K562 (cell line): ENCODE measurements around the gene CD47. TPM values are rescaled to one million over a fixed set of nuclear protein-coding genes. Genes with fewer than 3 reads are reported as not detected.

ENCODE experiments used
- ATAC-seq: fragments of 200-7000 bp; cut with Tn5 transposase; 3 replicates; pipeline ENCODE4 v1.9.1; 2020; ENCODE audit warnings: moderate library complexity
- BruUV-seq: library from RNA; stranded (reverse); fragments of 400-500 nt; replicated peaks from 2 replicates; lab custom pipeline; 2021; lab: Mats Ljungman, UMichigan
- CTCF ChIA-PET: fragments of 300-600 bp; formaldehyde crosslinking; extraction: SDS; loops from one replicate; lab custom pipeline; 2021; ENCODE audit warnings: low intra/inter-chr PET ratio; lab: Yijun Ruan, JAX
- POLR2A ChIA-PET: fragments of 300-600, 350-650 bp; sonication (Branson Sonifier 250); formaldehyde crosslinking; extraction: SDS; loops from one replicate; lab custom pipeline; 2021; ENCODE audit warnings: antibody characterized with exemption, inconsistent platforms; lab: Yijun Ruan, JAX
- DNase-seq, 4 experiments: peaks; one replicate each; pipeline versions ENCODE4 v3.0.0 to v3.0.0-alpha.2; 2011 to 2018; ENCODE audit warnings: low spot score in 3 of 4, mixed read lengths in 3 of 4; ENCODE audit errors: extremely low read depth in 1 of 4
- FAIRE-seq: peaks from 2 replicates; lab custom pipeline; 2011; peaks lifted over from hg19 to GRCh38; lab: Jason Lieb, UNC
- H2AFZ ChIP-seq: 2 replicates; pipeline ENCODE4 v1.6.0; 2011; ENCODE audit warnings: low read depth, low read length, control low read depth, inconsistent platforms
- H3K27ac ChIP-seq: fragments of 200-600 bp; 3 replicates; pipeline ENCODE4 v1.8.0; 2011; ENCODE audit warnings: low read depth, mild to moderate bottlenecking, control low read depth, inconsistent platforms, low read length, moderate library complexity, mixed read lengths; ENCODE audit errors: extremely low read depth
- H3K27me3 ChIP-seq, 2 experiments: fragments of 300-600 bp in 1 of 2; 2 replicates in 1 of 2; 3 replicates in 1 of 2; pipeline versions ENCODE4 v1.6.0 to v1.8.0; 2011; ENCODE audit warnings: inconsistent platforms in 2 of 2, low read length in 2 of 2, mild to moderate bottlenecking in 1 of 2, mixed read lengths in 1 of 2, moderate library complexity in 1 of 2; ENCODE audit not compliant: control insufficient read depth in 2 of 2, insufficient read depth in 2 of 2
- H3K36me3 ChIP-seq: fragments of 300-600 bp; 3 replicates; pipeline ENCODE4 v1.8.0; 2011; ENCODE audit warnings: mild to moderate bottlenecking, low read length, inconsistent platforms; ENCODE audit not compliant: control insufficient read depth, insufficient read depth
- H3K4me1 ChIP-seq, 2 experiments: fragments of 200-600 bp in 1 of 2; replicated peaks in 1 of 2; 2 replicates in 1 of 2; 3 replicates in 1 of 2; pipeline versions ENCODE4 v1.5.1 to v1.8.0; 2011; ENCODE audit warnings: inconsistent platforms in 2 of 2, low read length in 2 of 2, mild to moderate bottlenecking in 1 of 2, mixed read lengths in 1 of 2, moderate library complexity in 1 of 2; ENCODE audit not compliant: control insufficient read depth in 2 of 2, insufficient read depth in 2 of 2
- H3K4me2 ChIP-seq: 2 replicates; pipeline ENCODE4 v1.6.1; 2011; ENCODE audit warnings: low read length, control low read depth, inconsistent platforms, mixed read lengths; ENCODE audit not compliant: insufficient read depth
- H3K4me3 ChIP-seq: fragments of 200-600 bp; sonication (generic), shearing (Covaris generic); 2 replicates; pipeline ENCODE4 v1.5.1; 2016; ENCODE audit warnings: control low read depth, inconsistent platforms
- H3K79me2 ChIP-seq: fragments of 200-600 bp; 3 replicates; pipeline ENCODE4 v1.8.0; 2011; ENCODE audit warnings: low read length, inconsistent platforms; ENCODE audit not compliant: control insufficient read depth, insufficient read depth
- H3K9ac ChIP-seq, 2 experiments: 2 replicates each; pipeline versions ENCODE4 v1.6.0 to v1.6.1; 2011; ENCODE audit warnings: low read depth in 2 of 2, low read length in 2 of 2, control low read depth in 1 of 2, inconsistent platforms in 1 of 2, mild to moderate bottlenecking in 1 of 2, mixed read lengths in 1 of 2; ENCODE audit not compliant: insufficient read depth in 1 of 2
- H3K9me1 ChIP-seq: one replicate; pipeline ENCODE4 v1.6.0; 2011; ENCODE audit warnings: inconsistent platforms, mild to moderate bottlenecking, low read length, moderate library complexity; ENCODE audit not compliant: control insufficient read depth, insufficient read depth
- H3K9me3 ChIP-seq: replicated peaks from 2 replicates; pipeline ENCODE4 v1.5.1; 2011; ENCODE audit warnings: low read depth, low read length, inconsistent platforms; ENCODE audit not compliant: control insufficient read depth, insufficient read depth
- H4K20me1 ChIP-seq: replicated peaks from 2 replicates; pipeline ENCODE4 v1.6.1; 2011; ENCODE audit warnings: low read length, inconsistent platforms, mixed read lengths; ENCODE audit not compliant: control insufficient read depth, insufficient read depth
- BDP1 ChIP-seq: IDR thresholded peaks from 3 replicates; pipeline ENCODE4 v1.6.1; 2011; ENCODE audit not compliant: insufficient read length, insufficient read depth
- CBFB ChIP-seq: sonication (generic); formaldehyde crosslinking; IDR thresholded peaks from 2 replicates; pipeline ENCODE4 v1.4.0; 2020; ENCODE audit warnings: mild to moderate bottlenecking, missing genetic modification reagents
- KHSRP ChIP-seq: fragments of 450-650 bp; IDR thresholded peaks from 2 replicates; pipeline ENCODE4 v1.6.1; 2017
- PTRF ChIP-seq: fragments of 450-650 bp; IDR thresholded peaks from 2 replicates; pipeline ENCODE4 v1.6.1; 2016; ENCODE audit warnings: mild to moderate bottlenecking, missing genetic modification characterization, missing compliant biosample characterization
- SMAD2 ChIP-seq: fragments of 150-350 bp; IDR thresholded peaks from 2 replicates; pipeline ENCODE4 v1.6.1; 2014; ENCODE audit warnings: low read depth, mild to moderate bottlenecking, low read length
- SMARCA4 ChIP-seq: fragments of 450-650 bp; IDR thresholded peaks from 2 replicates; pipeline ENCODE4 v1.6.1; 2016
- YBX1 ChIP-seq: fragments of 450-650 bp; IDR thresholded peaks from 2 replicates; pipeline ENCODE4 v1.7.1; 2016; ENCODE audit warnings: mild to moderate bottlenecking
- ZNF184 ChIP-seq: sonication (generic); formaldehyde crosslinking; IDR thresholded peaks from 2 replicates; pipeline ENCODE4 v1.5.0; 2020; ENCODE audit warnings: missing genetic modification reagents
- WGBS: fragments of 100-300 bp; shearing (Covaris generic); methylation state at CpG from one replicate; pipeline ENCODE4 v1.1.6; 2016; ENCODE audit warnings: low coverage, mixed read lengths; ENCODE audit not compliant: insufficient coverage; ENCODE audit errors: missing lambda C conversion rate; 5-methylcytosine and 5-hydroxymethylcytosine counted together
- in situ Hi-C: fragments of 300-500 bp; cut with MboI; formaldehyde crosslinking; loops from 4 replicates; pipeline ENCODE4 v1.15.0; 2018; ENCODE audit warnings: inconsistent platforms, mixed read lengths
- intact Hi-C: fragments of 100-400 bp; cut with micrococcal nuclease; formaldehyde crosslinking; loops from 2 replicates; pipeline ENCODE4 v1.14.2; 2022
- polyA plus RNA-seq, 8 experiments: library from polyadenylated mRNA; depleted of rRNA in 4 of 8; stranded (reverse) in 5 of 8; unstranded in 3 of 8; fragments of >200 nt; fragmentation: Nextera tagmentation in 2 of 8; fragmentation: Illumina TruSeq in 1 of 8; extraction: Ambion mirVana in 2 of 8; extraction: Trizol in 1 of 8; gene quantifications; 2 replicates each; pipeline versions ENCODE4 v1.2.1 to v1.2.3, GENCODE V29; 2011 to 2014; ENCODE audit warnings: inconsistent platforms in 1 of 8, missing spikeins in 1 of 8
- total RNA-seq, 7 experiments: library from RNA; depleted of rRNA in 6 of 7; stranded (reverse); fragments of >200 nt in 6 of 7; fragmentation: Illumina TruSeq in 2 of 7; extraction: Trizol in 2 of 7; gene quantifications; 2 replicates each; pipeline versions ENCODE4 v1.2.1 to v1.2.3, GENCODE V29; 2011 to 2021; ENCODE audit warnings: low replicate concordance in 1 of 7
- TF ChIP-seq, protein P1 (sequence below): sonication (generic); IDR thresholded peaks from 2 replicates; pipeline ENCODE4 v1.6.1; 2016

CD47 gene
- total and polyA plus RNA-seq, 9 of the 15 experiments (the other 6 are each of a cell fraction or from before 2014, with no cell fraction given) = 10.2 to 62.6 (median 36.3) TPM

DNA sequence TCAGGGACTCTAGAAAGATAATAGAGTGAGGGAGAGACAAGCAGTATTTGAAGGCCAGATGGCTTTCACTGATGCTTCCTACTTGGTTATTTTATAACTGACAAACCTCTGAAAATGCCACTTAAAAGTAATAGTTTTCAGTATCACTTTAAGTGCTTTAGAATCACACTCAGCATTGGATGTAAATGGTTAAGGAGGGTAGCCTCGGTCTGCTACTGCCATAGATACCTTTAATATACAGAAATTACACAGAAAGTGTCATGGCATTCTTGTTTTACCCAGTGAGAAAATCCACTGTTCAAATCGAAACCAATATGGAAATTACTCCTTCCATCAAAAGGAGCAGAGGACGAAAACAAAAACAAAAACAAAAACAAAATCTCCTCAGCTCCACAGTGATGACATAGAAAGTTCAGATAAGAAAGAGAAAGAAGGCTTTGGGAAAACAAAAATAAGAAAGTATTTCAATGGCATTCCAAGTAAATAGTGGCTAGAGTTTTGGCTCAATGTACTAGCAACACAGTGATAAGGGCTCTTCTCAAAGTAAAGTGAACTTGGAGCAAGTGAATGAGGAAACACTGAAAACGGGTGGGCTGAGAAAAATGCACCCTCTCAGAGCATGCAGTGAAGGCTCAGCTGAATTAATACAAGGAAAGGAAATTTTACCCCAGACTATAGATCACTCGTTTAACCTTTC lies 43.2 kb upstream of the CD47 start:
- Histone ChIP-seq H3K9me1 (no peaks in the 10 kb centered on the region), H3K4me1 (peaks cover 0 to 27% of the 10 kb centered on the region in 2 experiments; a peak in 3 of 5 replicates), H3K36me3 (no peaks in the 10 kb centered on the region), H3K4me3 (no peak overlapping the region), H3K9ac (peak overlapping the region in 1 of 2 experiments; percentile 1; a peak in 1 of 4 replicates), H3K27me3 (no peaks in the 10 kb centered on the region), H2AFZ (peak overlapping the region; percentile 76), H3K9me3 (no peaks in the 10 kb centered on the region), H3K79me2 (no peaks in the 10 kb centered on the region), H3K4me2 (peak overlapping the region; percentile 44), H4K20me1 (no peaks in the 10 kb centered on the region), H3K27ac (peak overlapping the region; percentile 32; the same call in 1 of the 3 replicates)
- in situ Hi-C loops = no loop called here
- no TSS peak for BruUV-seq
- no peak for DNase-seq
- ATAC-seq = peak; percentile 63
- no peak for FAIRE-seq
- intact Hi-C loops = loop anchor here (5.0 kb wide), 1 partner anchor 37 kb away; no protein-coding TSS in a partner anchor
- 0 out of 2 replicates have a peak, but pooled peaks have one; percentile 14 for TF ChIP-seq SMARCA4
- no peak for TF ChIP-seq KHSRP
- ChIA-PET POLR2A (interaction anchor here (0.6 to 1.7 kb wide), 2 partner anchors 8 to 27 kb away, joined by 3 to 5 read pairs; no protein-coding TSS in a partner anchor), CTCF (no interaction called here)
- 9% methylated on average over 4 of the region's 5 CpGs for WGBS

DNA sequence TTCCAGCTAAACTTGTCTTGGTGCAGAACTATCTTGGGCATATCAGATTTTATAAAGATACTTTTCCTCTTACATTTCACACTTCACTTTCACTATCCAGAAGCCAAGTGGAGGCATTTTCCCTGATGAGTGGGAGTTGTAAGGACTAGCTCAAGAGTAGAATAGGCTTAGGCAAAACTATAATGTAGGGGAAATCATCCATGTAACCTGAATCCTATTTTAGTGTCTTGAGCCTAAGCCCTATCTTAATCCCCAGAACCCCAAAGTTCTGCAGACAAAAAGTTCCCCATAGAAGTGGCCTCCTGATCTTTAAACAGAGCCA lies 42.2 kb upstream of the CD47 start:
- H3K9ac ChIP-seq = peak overlapping the region in 1 of 2 experiments; percentile 40; a peak in 1 of 4 replicates
- BruUV-seq = no TSS peak
- H3K4me1 ChIP-seq = peaks cover 0 to 27% of the 10 kb centered on the region in 2 experiments; a peak in 3 of 5 replicates

More for the DNA sequence above, 42.2 kb upstream of the CD47 start:
- H3K4me3 ChIP-seq = no peak overlapping the region; the same call in 1 of the 2 replicates
- peak overlapping the region; percentile 67 for H2AFZ ChIP-seq
- FAIRE-seq (no peak), ATAC-seq (peak; percentile 12; the same call in 1 of the 3 replicates), DNase-seq (no peak)
- no peaks in the 10 kb centered on the region for H3K9me1 ChIP-seq
- CTCF ChIA-PET = no interaction called here
- in situ Hi-C loops = no loop called here
- no peaks in the 10 kb centered on the region; the same call in 2 of the 3 replicates for H3K36me3 ChIP-seq
- intact Hi-C loops = loop anchor here (5.0 kb wide), 1 partner anchor 36 kb away; no protein-coding TSS in a partner anchor
- H3K79me2 ChIP-seq = no peaks in the 10 kb centered on the region
- no peaks in the 10 kb centered on the region for H4K20me1 ChIP-seq
- H3K4me2 ChIP-seq = peak overlapping the region; percentile 35; the same call in 1 of the 2 replicates
- TF ChIP-seq, protein P1, sequence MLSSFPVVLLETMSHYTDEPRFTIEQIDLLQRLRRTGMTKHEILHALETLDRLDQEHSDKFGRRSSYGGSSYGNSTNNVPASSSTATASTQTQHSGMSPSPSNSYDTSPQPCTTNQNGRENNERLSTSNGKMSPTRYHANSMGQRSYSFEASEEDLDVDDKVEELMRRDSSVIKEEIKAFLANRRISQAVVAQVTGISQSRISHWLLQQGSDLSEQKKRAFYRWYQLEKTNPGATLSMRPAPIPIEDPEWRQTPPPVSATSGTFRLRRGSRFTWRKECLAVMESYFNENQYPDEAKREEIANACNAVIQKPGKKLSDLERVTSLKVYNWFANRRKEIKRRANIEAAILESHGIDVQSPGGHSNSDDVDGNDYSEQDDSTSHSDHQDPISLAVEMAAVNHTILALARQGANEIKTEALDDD = no peak
- TF ChIP-seq YBX1 (no peak), ZNF184 (CRISPR knock-in tag) (no peak), PTRF (tag) (no peak), SMAD2 (no peak), BDP1 (no peak), CBFB (CRISPR knock-in tag) (no peak)
- POLR2A ChIA-PET = no interaction called here
- H3K27me3 ChIP-seq = no peaks in the 10 kb centered on the region
- no peaks in the 10 kb centered on the region for H3K9me3 ChIP-seq
- H3K27ac ChIP-seq = peak overlapping the region; percentile 43; the same call in 1 of the 3 replicates
